ENCODE data around the gene ZDHHC18.
"Not testable (repeated sequence)": the region's sequence is repeated elsewhere in the genome, so short reads cannot be mapped to it uniquely, and the experiment has no call there.

ZDHHC18 gene

DNA sequence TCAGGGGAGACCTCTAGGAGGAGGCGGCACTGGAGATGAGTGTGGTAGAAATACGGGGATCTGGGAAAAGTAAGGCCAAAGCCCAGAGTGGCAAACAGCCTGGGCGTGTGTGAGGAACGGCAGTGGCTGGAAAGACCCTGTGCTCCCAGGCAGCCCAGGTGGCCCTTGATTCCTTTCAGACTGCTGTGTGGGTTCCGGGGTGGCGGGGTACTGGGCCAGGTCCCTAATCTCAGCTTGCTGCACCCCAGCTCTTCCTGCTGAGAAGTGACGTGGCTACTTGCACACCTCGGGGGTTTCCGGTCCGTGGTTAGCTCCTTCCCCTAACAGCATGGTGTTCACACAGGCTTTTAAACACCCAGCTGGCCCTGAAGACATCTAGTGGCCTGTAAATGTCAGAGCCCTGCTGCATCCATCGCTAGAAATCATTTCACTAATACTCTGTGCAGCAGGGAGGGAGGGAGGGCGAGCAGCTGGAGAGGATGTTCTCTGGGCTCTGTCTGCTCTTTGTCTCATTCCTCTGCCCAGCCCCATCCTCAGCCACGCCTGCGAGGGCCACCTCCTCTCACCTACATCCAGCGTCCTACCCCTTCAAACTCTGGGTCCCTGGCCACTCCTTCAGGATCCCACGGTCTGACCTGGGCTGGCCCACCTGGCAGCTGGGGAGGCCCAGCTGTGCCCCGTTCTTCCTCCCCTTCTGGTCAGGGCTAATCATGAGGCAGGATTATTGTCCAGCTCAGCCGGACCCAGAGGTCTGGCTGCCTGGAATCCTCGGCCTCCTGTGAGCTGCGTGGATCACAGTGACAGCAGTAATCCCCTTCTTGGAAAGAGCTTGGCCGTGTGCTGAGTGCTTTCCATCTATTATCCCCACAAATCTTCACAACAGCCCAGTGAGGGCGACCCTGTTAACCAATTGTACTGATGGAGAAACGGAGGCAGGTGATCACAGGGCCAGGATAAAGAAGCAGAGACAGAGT, 7.2 kb downstream of the ZDHHC18 start:
- peak; percentile 77 for DNase-seq

- DNase-seq = not testable (repeated sequence)
Measured at GRCh38 chr1:26837665-26838064, 11.2 kb downstream of the ZDHHC18 start.

GRCh38 chr1:26838474-26839338, 12.2 kb downstream of the ZDHHC18 start:
- DNase-seq = peak; percentile 60

DNA sequence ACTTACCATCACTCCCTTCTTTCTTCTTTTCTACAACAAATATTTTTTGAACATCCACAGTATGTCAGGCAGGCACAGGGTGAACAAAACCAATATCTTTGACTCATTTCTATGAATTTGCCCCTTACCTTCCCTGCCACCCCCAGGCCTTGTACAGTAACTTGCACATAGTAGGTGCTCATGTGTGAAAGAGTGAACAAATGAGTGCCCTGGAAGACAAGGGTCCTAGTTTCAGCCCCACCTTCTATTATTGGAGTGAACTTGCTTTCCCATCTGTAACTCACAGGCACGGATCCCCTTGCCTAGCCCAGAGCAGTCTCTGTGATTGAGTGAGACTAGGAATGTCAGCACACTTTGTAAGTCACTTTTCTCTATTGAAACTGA, 12.8 kb downstream of the ZDHHC18 start:
- no peak for DNase-seq

DNA sequence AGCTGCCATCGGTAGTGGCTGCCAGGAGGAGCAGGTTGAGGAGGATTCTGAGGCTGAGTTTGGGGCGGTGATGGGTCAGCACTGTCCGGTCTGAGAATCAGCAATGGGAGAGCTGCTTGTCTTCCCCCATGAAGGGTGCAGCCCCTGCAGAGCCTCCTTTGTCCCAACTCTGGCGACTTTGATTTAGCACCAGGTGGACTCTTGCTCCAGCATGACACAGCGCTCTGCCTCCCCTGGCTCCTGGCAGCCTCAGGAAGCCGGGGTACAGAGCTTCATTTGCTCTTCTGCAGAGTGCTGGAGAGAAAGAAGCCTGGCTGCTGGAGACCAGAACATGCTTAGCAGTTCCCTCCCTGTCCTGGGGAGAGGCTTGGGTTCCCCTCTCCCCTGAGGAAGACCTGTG, 13.3 kb downstream of the ZDHHC18 start:
- DNase-seq = no peak

DNA sequence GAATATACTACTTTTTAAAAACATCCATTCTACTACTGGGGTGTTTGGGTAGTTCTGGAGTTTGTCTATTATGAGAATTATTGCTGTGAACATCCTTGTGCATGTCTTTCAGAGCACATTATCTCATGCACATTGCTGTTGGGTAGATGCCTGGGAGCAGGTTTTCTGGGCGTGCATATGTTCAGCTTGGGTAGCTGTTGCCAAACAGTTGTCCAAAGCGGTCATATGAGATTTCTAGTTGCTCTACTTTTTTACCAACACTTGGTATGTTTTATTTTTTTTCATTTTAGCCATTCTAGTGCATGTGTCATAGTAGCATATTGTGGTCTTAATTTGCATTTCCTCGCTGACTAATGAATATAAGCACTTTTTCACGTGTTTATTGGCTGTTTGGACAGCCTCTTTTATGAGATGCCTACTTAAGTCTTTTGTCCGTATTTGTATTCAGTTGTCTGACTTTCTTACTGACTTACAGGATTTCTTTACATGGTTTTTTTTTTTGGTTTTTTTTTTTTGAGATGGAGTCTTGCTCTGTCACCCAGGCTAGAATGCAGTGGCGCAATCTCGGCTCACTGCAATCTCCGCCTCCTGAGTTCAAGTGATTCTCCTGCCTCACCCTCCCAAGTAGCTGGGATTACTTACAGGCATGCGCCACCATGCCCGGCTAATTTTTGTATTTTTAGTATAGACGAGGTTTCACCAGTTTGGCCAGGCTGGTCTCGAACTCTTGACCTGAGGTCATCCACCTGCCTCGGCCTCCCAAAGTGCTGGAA, 18.1 kb downstream of the ZDHHC18 start:
- no peak for DNase-seq

DNA sequence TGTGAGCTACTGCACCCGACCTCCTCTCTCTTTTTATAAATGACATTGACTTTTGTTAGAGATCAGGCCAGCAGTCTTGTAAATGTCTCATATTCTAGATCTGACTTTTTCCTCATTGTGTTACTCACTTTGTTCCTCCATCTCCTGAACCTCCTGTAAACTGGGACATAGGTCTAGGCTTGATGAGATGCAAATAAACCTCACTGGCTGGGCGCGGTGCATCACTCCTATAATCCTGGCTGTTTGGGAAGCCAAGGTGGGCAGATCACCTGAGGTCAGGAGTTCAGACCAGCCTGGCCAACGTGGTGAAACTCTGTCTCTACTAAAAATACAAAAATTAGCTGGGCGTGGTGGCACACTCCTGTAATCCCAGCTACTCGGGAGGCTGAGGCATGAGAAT, 21.3 kb downstream of the ZDHHC18 start:
- not testable (repeated sequence) for DNase-seq

- no peak for DNase-seq
Measured at GRCh38 chr1:26848499-26848898, 22.0 kb downstream of the ZDHHC18 start.

DNA sequence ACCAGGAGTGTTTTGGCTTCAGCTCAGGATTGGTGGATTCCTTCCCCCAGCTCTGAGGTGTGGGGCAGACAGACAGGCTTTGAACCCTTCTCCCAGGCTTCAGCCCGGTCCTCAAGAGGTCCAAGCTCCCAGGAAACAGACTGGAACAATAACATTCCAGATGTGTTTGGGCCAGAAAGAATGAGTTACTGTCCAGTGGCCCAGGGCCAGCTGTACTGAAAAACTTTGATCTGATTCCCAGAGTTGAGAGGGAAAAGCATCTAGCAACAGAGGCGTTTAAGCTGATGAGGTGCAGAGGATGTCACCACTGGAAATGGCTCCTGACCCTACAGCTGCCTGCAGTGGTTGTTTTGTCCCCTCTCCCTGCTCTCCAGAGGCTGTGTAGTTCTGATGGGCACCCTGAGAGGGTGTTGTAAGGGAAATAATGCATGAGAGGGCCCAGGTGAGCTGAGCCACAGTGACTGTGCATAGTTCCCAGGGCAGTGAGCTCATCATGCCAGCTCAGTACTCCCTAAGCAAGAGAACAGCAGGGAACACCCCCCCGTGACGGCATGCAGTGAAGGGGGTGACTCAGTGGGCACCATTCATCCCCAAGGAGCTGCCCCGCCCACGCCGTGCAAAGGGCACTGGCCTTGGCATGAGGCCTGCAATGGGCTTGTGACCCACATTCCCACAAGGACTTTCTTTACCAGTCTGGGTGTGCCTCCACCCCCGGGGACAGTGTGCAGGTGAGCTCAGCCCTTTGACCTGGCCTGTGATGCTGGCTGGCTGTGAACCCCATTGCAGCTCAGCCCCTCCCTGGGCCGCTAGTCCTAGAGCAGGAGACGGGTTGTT, 22.7 kb downstream of the ZDHHC18 start:
- no peak for DNase-seq

DNA sequence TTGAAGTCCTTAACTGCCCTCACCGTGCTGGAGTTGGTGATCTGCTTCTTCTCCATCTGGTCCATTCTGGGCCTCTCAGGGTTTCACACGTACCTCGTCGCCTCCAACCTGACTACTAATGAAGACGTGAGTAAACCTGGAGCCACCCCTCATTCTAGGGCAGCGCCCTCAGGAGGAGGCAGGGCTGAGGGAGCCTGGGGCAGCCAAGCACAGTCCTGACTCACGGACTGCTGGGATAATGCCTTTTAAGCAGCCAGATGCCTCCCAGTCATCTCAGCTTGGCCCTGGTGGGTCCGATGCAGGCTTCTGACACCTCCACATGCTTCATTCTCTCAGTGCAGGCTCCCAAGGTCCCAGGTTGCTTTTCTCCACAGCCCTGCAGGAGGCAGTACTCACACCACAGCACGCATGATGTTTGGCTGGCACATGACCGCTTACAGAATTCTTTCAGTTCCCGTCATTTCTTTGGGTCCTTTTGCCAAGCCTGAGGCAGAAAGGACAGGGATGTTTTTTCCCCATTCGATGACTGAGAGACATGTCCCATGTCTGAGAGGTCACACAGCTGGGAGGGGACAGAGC, 24.7 kb downstream of the ZDHHC18 start:
- no peak for DNase-seq

GRCh38 chr1:26852701-26853100, 26.2 kb downstream of the ZDHHC18 start:
- no peak for DNase-seq

DNA sequence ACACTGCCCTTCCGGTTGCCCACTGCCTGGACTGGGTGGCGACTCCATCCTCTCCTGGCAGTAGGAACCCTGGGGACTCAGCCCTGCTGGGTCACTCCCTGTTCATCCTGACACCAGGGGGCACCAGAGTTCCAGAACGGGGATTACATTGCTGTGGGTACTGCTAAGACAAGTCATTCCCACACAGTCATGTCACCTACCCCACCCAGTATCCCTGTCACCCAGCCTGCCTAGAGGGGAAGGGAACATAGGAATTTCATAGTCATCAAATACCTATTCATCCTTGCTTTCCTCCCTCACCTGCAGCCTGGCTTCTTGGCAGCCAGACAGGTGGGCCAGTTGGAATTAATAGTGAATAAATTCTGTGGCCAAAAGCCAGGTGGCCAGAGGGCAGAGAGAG, 26.7 kb downstream of the ZDHHC18 start:
- peak; percentile 71 for DNase-seq

GRCh38 chr1:26853600-26853999, 27.1 kb downstream of the ZDHHC18 start:
- no peak for DNase-seq

GRCh38 chr1:26854906-26855305, 28.4 kb downstream of the ZDHHC18 start:
- no peak for DNase-seq

- no peak for DNase-seq
Measured at GRCh38 chr1:26855636-26856035, 29.1 kb downstream of the ZDHHC18 start.

DNA sequence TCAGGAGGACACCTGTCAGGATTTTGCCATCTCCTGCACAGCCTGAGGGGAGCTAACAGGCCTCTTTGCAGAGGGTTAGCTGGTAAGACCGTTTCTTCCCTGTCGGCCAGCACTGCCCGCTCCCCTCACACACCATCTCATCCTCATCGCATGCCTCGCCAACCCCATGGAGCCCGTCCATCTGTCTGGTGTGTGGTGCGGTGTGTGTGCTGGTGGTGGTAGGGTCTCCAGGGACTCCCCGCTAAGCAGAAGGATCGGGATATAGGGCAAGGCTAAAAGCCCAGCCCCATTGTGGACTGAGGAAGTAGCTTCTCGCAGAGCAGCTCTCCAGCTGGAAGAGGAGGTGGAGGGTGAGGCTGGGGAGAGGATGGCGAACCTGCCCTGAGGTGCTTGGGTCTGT, 29.7 kb downstream of the ZDHHC18 start:
- DNase-seq = no peak

DNA sequence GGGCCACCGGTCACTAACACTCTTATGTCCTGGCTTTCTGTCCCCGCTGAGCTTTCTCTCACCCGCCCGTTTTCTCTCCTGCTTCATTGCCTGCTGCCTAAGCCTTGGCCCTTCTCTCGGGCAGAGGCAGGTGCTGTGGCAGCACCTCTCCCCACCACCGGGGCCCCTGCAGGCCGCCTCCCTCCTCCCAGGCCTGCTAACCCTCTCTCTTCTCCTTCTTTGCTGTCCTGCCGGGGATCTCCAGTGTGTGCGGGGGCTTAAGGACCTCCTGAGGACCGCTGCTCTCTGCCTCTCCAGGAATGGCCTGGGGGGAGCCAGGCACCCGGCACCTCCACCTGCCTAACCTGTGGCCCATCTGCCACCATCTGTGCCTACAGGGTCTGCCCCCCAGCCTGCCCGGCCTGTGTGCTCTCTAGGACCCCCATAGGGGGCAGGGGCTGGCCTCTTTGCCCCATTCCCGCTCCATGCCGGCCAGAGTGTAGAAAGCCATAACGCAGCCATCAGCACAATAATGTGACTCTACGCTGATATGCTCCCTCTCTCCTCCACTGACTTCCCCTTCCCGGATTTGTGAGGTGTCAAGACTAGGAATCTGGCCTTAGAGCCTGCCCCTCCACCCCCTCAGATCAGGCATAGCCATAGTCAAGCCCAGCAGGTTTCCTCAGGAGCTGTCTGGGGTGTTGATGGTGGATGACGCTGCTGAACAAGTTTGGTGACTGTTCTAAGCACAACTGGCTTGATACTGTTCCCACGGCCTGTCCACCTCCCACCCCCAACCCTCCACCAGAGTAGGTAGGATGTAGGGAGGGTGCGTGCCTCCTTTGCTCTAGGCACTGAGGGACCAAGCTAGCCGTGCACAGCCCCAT, 30.3 kb downstream of the ZDHHC18 start:
- no peak for DNase-seq

- no peak for DNase-seq
Measured at GRCh38 chr1:26857473-26858060, 31.1 kb downstream of the ZDHHC18 start.

DNA sequence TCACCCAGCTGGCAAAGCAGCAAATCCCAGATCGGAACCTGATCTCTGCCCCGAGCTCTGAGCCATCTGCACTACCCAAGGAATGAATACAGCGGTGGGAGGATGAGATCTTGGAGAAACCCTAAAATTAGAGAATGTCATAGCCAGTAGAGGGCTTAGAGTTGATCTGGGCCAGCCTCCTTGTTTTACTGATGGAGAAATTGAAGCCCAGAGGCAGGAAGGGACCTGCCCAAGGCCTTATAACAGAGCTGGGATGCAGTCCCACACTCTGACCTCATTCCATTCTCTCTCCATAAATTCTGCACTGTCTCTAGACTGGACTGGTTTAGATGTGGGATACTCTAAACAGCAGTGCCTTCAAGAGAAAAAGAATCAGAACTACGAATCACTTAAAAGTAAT, 31.7 kb downstream of the ZDHHC18 start:
- DNase-seq = no peak

All from activated CD4-positive, CD25-positive, alpha-beta regulatory T cell treated with anti-CD3 and anti-CD28 coated beads, Interleukin-2, amount 50 U/mL, for 72 hours (primary cell).